ENCODE measurements around the gene NOXO1. TPM values are rescaled to one million over a fixed set of nuclear protein-coding genes. Genes with fewer than 3 reads are reported as not detected.
"Not testable (repeated sequence)": the region's sequence is repeated elsewhere in the genome, so short reads cannot be mapped to it uniquely, and the experiment has no call there.

Gene NOXO1
- total RNA-seq, 3 donors from 2014 or later: 0.88 to 0.98 TPM; not detected in 1

DNA sequence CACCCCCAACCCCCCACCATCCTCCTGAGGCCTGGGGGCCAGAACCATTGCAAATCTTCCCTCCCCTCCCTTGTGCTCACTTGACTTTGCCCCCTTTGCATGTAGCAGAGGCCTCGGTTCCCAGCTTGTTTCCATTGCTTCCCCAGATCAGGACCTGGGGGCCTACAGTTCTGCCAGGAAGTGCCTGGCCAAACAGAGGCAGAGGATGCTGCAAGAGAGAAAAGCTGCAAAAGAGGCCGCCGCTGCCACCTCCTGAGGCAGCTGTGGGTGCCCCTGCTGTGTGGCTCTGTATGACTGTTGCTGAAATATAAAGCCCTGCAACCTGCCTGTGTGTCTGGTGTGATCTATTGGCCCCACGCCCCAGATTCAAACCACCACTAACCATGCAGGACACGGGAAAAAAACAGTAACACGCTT is 19.6 kb downstream of the NOXO1 start:
- Histone ChIP-seq H3K9me3 (no peaks in the 10 kb centered on the region), H3K4me3 (no peak overlapping the region), H3K27ac (no peak overlapping the region), H3K36me3 (no peaks in the 10 kb centered on the region), H3K27me3 (no peaks in the 10 kb centered on the region), H3K4me1 (peaks cover 5 to 16% of the 10 kb centered on the region in 2 donors)
- TF ChIP-seq POLR2AphosphoS5 (IDR thresholded peaks at IDR 0.05) (no peak), POLR2A (IDR thresholded peaks at IDR 0.05) (no peak)
- TF ChIP-seq, protein P1, sequence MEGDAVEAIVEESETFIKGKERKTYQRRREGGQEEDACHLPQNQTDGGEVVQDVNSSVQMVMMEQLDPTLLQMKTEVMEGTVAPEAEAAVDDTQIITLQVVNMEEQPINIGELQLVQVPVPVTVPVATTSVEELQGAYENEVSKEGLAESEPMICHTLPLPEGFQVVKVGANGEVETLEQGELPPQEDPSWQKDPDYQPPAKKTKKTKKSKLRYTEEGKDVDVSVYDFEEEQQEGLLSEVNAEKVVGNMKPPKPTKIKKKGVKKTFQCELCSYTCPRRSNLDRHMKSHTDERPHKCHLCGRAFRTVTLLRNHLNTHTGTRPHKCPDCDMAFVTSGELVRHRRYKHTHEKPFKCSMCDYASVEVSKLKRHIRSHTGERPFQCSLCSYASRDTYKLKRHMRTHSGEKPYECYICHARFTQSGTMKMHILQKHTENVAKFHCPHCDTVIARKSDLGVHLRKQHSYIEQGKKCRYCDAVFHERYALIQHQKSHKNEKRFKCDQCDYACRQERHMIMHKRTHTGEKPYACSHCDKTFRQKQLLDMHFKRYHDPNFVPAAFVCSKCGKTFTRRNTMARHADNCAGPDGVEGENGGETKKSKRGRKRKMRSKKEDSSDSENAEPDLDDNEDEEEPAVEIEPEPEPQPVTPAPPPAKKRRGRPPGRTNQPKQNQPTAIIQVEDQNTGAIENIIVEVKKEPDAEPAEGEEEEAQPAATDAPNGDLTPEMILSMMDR (IDR thresholded peaks at IDR 0.05): no peak
- intact Hi-C loops (cut with DNase I; ENCODE audit: low total_unique reads): no loop called here
- no peak for DNase-seq (ENCODE audit: low spot score in 2 of 2)

DNA sequence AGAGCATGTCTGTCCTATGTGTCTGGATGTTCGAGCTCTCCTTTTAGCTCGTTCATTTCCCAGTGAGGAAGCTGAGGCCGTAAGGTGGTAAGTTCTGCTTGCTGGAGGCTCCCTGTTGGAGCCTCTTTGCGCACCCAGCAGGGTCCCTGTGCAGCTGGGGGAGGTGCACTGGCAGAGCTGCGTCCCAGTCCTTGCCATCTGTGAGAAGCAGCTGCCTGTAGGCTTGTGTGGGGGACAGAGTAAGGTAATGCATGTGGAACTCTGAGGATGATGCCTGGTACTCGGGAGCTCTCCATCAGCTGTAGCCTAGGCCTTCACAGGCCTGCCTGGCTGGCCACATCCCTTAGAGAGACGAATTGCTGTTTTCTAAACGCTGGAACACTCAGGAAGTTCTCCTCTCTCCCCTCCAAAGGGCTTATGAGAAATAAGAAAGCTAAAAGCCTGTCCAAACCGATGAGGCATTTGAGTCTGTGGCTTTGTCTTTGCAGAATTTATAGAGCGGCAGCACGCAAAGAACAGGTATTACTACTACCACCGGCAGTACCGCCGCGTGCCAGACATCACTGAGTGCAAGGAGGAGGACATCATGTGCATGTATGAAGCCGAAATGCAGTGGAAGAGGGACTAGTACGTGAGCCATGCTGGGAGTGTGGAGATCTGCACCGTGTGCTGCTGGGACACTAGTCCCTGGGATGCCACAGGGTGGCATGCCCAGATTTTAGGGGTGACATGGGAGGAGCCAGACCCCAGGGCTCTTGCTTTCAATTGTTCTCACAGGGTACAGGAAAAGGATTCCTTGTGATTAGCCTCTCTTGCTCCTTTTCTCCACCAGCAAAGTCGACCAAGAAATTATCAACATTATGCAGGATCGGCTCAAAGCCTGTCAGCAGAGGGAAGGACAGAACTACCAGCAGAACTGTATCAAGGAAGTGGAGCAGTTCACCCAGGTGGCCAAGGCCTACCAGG is 20.3 kb downstream of the NOXO1 start:
- no peak for DNase-seq (ENCODE audit: low spot score in 2 of 2)
- TF ChIP-seq POLR2A (IDR thresholded peaks at IDR 0.05) (no peak), POLR2AphosphoS5 (IDR thresholded peaks at IDR 0.05) (peak in 1 of 3 donors; percentile 21)
- Histone ChIP-seq H3K4me3 (peak overlapping the region in 2 of 3 donors; percentile 79 to 85), H3K27ac (no peak overlapping the region), H3K4me1 (peaks cover 5 to 15% of the 10 kb centered on the region in 2 donors), H3K27me3 (no peaks in the 10 kb centered on the region), H3K36me3 (no peaks in the 10 kb centered on the region), H3K9me3 (no peaks in the 10 kb centered on the region)
- intact Hi-C loops (cut with DNase I; ENCODE audit: low total_unique reads): no loop called here

DNA sequence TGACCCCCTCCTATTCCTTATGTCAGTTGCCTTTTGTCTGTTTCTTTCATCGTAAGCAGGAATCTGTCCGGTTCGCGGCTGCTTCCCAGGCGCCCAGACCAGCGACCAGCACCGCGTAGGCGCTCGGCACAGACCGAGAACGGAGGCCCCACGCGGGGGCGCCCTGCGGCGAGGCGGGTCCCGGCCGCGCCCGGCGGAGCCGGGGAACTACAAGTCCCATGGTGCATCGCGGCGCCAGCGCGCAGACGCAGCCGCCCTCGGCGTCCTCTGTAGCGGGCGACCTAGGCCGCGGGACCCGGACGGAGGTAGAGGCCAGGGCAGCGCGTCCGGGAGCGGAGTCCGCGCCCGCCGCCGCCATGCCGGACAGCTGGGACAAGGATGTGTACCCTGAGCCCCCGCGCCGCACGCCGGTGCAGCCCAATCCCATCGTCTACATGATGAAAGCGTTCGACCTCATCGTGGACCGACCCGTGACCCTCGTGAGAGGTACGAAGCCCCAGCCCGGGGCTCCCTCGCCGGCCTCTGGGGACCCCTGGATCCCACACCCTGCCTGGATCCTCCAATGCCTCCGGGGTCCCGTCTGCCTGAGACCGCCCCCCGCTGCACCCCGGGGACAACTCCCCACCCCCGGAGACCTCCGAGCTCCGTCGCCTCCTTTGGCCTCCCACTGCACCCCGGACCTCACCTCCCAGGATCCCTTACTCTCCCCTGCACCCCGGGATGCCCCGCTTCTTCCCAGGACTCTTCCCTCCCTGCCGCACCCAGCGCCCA is 21.8 kb downstream of the NOXO1 start, which contains the start of gene NDUFB10:
NDUFB10 (plus strand) TSS at position 270 of the 771 bp plus-strand sequence; CDS start at position 357, 87 bp downstream.
- Histone ChIP-seq H3K36me3 (no peaks in the 10 kb centered on the region), H3K4me1 (peaks cover 2 to 10% of the 10 kb centered on the region in 2 donors), H3K9me3 (no peaks in the 10 kb centered on the region), H3K4me3 (peak within 1 kb of the TSS; percentile 68 to 85 (median 79)), H3K27me3 (no peaks in the 10 kb centered on the region), H3K27ac (peak within 1 kb of the TSS; percentile 75 to 82)
- TF ChIP-seq POLR2A (IDR thresholded peaks at IDR 0.05) (no peak), POLR2AphosphoS5 (IDR thresholded peaks at IDR 0.05) (peak; percentile 55 to 75 (median 71))
- TF ChIP-seq, protein P1 (IDR thresholded peaks at IDR 0.05): peak in 2 of 3 donors; percentile 27 to 40
- peak; percentile 75 to 90 for DNase-seq (ENCODE audit: low spot score in 2 of 2)
- intact Hi-C loops (cut with DNase I; ENCODE audit: low total_unique reads): loop anchor here (5.0 to 10.0 kb wide), 2 partner anchors 175 to 957 kb away; partner anchors contain the start of gene PKD1

DNA sequence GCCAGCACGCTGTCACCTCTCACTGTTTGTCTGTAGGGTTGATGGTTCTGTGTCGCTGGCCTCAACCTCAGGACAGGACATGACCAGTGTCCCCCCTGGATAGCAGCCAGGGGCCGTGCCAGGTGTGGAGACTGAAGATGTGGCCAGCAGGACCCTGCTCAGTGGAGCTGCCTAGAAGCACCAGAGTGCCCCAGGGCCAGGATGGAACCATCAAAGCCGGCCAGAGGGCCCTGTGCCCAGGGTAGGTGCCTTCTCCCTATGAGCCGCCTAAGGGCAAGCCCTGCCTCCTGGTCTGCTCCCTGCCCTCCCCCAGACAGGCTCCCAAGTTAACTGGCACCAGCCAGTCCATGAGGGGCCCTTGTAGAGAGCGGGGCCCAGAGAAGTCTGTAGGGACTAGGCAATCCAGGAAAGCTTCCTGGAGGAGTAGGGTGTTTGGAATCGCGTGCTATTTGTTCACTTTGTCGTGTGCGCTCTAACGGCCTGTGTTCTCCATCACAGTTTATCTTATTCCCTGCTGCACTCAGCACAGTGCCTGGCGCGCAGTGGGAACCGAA is 22.5 kb downstream of the NOXO1 start:
- intact Hi-C loops (cut with DNase I; ENCODE audit: low total_unique reads): loop anchor here (5.0 to 10.0 kb wide), 2 partner anchors 176 to 956 kb away; partner anchors contain the start of gene PKD1
- Histone ChIP-seq H3K9me3 (no peaks in the 10 kb centered on the region), H3K4me3 (peak overlapping the region; percentile 68 to 85 (median 79)), H3K27me3 (no peaks in the 10 kb centered on the region), H3K27ac (peak overlapping the region; percentile 75 to 82), H3K36me3 (no peaks in the 10 kb centered on the region), H3K4me1 (peaks cover 2 to 10% of the 10 kb centered on the region in 2 donors)
- no peak for DNase-seq (ENCODE audit: low spot score in 2 of 2)
- TF ChIP-seq, protein P1 (IDR thresholded peaks at IDR 0.05): no peak
- TF ChIP-seq POLR2A (IDR thresholded peaks at IDR 0.05): no peak
- no peak for TF ChIP-seq POLR2AphosphoS5 (IDR thresholded peaks at IDR 0.05)

DNA sequence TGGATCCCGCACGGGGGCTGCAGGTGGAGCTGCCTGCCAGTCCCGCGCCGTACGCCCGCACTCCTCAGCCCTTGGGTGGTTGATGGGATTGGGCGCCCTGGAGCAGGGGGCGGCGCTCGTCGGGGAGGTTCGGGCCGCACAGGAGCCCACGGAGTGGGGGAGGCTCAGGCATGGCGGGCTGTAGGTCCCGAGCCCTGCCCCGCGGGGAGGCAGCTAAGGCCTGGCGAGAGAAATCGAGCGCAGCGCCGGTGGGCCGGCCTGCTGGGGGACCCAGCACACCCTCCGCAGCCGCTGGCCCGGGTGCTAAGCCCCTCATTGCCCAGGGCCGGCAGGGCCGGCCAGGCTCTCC is 23.2 kb downstream of the NOXO1 start:
- H3K27me3 ChIP-seq; H3K4me1 ChIP-seq; DNase-seq (ENCODE audit: low spot score in 2 of 2); H3K36me3 ChIP-seq; H3K27ac ChIP-seq; H3K9me3 ChIP-seq; H3K4me3 ChIP-seq: not testable (repeated sequence)
- intact Hi-C loops (cut with DNase I; ENCODE audit: low total_unique reads): loop anchor here (5.0 to 10.0 kb wide), 2 partner anchors 177 to 956 kb away; partner anchors contain the start of gene PKD1

DNA sequence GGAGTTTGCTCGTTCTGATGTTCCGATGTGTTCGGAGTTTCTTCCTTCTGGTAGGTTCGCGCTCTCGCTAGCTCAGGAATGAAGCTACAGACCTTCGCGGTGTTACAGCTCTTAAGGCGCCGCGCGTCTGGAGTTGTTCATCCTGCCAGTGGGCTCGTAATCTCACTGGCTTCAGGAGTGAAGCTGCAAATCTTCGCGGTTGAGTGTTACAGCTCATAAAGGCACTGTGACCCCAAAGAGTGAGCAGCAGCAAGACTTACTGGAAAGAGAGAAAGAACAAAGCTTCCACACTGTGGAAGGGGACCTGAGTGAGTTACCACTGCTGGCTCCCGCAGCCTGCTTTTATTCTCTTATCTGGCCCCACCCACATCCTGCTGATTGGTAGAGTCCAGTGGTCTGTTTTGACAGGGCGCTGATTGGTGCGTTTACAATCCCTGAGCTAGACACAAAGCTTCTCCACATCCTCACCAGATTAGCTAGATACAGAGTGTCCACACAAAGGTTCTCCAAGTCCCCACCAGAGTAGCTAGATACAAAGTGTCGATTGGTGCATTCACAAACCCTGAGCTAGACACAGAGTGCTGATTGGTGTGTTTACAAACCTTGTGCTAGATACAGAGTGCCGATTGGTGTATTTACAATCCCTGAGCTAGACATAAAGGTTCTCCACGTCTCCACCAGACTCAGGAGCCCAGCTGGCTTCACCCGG is 23.7 kb downstream of the NOXO1 start:
- not testable (repeated sequence) for DNase-seq (ENCODE audit: low spot score in 2 of 2); H3K4me3 ChIP-seq; H3K36me3 ChIP-seq; H3K27ac ChIP-seq; H3K9me3 ChIP-seq; H3K4me1 ChIP-seq; H3K27me3 ChIP-seq
- intact Hi-C loops (cut with DNase I; ENCODE audit: low total_unique reads): loop anchor here (5.0 to 10.0 kb wide), 2 partner anchors 177 to 955 kb away; partner anchors contain the start of gene PKD1

Data from breast epithelium (tissue), 4 donors.